MM.1S (cell line): Measurements from ENCODE around the gene SLC26A2.

Source experiments
- CTCF ChIP-seq: fragments of 300-600 bp; sonication (generic); IDR thresholded peaks from 2 replicates; pipeline ENCODE4 v1.5.1; 2016; ENCODE audit warnings: antibody characterized with exemption, low read length, mixed read lengths
- EZH2phosphoT487 ChIP-seq: fragments of 300-600 bp; sonication (generic); IDR thresholded peaks from 2 replicates; pipeline ENCODE4 v1.6.1; 2018; ENCODE audit warnings: antibody characterized with exemption, low read length

- TF ChIP-seq EZH2phosphoT487 (no peak), CTCF (no peak)
Observed at GRCh38 chr5:149913436-149914419, 46.8 kb upstream of the SLC26A2 start.
